HK-2 (cell line): ENCODE measurements around the gene RAB11A.
A peak's percentile ranks its signal among the peaks of the same experiment; 100 is the strongest.

ENCODE experiments used
- DNase-seq: peaks from one replicate; pipeline ENCODE4 v3.0.0-alpha.2; 2018; ENCODE audit not compliant: unreplicated experiment

RAB11A gene

GRCh38 chr15:65885668-65886218 lies 16.5 kb downstream of the RAB11A start:
- no peak for DNase-seq

DNA sequence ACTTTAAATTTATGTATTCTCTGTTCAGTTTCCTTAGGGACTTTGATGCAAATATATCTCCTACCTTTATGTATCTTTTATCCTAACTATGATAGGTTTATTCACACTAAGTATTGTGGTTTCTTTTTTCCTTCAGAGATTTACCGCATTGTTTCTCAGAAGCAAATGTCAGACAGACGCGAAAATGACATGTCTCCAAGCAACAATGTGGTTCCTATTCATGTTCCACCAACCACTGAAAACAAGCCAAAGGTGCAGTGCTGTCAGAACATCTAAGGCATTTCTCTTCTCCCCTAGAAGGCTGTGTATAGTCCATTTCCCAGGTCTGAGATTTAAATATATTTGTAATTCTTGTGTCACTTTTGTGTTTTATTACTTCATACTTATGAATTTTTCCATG lies 18.3 kb downstream of the RAB11A start:
- DNase-seq = no peak

DNA sequence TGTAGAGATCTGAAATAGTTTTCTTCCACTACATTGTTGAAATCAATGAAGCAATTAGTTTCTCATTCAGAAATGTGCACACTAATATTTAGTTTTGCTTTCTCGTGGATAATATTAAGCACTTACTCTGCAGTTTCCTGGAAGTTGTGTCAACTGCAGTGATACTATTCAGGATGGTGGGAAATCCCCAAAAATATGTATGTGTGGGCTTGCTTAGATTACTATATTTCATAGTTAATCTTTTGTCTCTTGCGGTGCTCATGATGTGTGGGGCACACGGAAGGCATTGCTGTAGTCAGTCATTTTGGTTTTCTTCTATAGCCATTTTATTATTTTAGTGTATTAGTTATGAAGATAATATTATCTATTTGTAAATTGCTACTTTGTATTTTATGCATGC lies 19.7 kb downstream of the RAB11A start:
- no peak for DNase-seq

DNA sequence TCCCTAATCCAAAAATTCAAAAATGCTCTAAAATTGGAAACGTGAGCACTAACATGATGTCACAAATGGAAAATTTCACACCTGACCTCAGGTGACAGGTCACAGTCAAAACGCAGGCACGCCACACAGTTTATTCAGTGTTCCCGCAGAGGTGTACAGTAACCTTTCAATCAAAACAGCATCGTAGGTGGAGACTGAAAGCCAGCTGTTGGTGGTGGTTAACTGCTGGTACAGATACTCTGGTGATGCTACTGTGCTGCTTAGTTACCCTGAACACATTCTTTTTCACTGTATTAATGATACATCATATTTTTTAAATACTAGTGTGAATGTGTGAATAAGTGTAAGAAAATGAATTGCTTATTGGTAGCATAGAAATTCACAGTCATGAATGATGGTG lies 23.8 kb downstream of the RAB11A start:
- no peak for DNase-seq

- no peak for DNase-seq
Observed at GRCh38 chr15:65896236-65896635, 26.9 kb downstream of the RAB11A start.

DNA sequence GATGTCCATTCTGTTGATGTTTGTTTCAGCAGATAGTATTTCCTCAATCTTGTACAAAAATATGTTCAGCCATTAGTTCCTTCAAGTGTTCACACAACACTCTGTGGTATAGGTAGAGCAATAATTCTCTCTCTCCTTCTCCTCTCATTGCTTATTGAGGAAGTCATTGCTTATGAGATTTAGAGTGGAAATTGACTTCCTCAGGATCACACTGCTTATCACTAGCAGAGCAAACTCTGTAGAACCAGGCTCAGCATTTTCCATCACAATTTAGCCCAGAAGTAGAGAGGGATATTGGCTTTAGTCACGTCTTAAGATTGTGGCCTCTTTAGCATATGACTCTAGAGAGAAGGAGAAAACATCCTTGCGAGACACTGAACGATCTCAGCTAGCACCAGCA lies 31.2 kb downstream of the RAB11A start:
- DNase-seq = no peak

- DNase-seq = no peak
Observed at GRCh38 chr15:65901336-65901735, 32.0 kb downstream of the RAB11A start.

GRCh38 chr15:65901836-65902235 lies 32.5 kb downstream of the RAB11A start:
- DNase-seq = no peak

GRCh38 chr15:65902373-65902772 lies 33.1 kb downstream of the RAB11A start:
- peak; percentile 53 for DNase-seq

- no peak for DNase-seq
Observed at GRCh38 chr15:65903296-65904073, 34.2 kb downstream of the RAB11A start.

DNA sequence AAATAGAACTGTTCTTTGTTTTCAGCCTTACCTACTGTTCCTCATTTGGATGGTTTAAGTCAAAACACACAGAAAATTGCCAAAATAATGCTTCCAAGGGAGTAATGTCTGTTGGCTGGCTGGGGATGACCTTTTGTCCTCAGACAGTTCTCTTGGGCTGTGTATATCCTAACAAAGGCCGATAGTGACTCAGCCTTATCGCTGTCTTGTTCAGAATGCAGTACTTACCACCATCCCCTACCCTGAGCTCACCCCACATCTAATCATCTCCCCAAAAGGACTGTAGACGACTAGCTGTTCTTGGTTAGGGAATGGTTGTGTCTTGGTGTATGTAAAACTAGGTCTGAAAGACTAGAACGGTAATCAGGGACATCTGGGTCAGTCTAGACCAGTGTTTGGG lies 35.0 kb downstream of the RAB11A start:
- no peak for DNase-seq

- DNase-seq = no peak
Observed at GRCh38 chr15:65906396-65906795, 37.1 kb downstream of the RAB11A start.

DNA sequence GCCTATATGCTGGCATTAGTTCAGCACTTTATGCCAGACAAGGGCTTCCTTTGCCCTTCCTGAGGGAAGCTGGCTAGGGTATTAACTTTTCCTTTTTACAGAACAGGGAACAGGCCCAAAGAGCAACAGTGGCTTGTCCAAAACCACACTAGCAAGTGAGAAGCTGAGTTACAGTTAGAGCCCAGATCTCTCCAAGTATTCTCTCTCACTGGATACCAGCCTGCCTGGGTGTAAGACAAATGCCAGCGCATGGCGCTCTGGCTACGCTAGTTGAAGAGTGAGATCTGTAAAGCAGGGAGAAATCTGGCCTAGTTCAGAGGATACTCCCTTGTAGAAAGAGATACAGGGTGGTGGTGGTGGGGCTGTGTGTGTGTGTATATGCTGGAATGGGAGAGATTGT lies 38.4 kb downstream of the RAB11A start:
- no peak for DNase-seq

DNA sequence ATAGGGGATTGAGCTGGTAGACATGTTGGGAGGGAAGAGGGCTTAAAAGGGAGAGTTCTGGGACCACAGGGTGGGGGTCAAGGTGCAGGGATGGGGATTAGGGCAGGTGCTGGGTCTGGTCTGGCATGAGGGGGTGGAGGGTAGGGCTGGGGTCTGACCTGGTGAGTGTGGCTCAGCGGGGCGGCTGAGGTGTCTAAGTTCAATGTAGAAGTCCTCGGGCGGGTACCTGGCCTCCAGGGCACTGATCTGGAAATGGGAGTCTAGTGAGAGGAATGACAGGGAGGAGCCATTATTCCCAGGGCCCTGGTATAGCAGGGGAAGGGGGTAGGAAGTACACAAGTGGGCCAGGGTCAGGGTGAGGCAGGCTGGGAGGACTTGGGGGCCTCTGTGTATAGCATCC lies 39.6 kb downstream of the RAB11A start:
- DNase-seq = no peak

GRCh38 chr15:65909831-65910230 lies 40.5 kb downstream of the RAB11A start:
- DNase-seq = no peak

GRCh38 chr15:65910341-65910740 lies 41.0 kb downstream of the RAB11A start:
- no peak for DNase-seq

GRCh38 chr15:65912235-65912634 lies 42.9 kb downstream of the RAB11A start:
- no peak for DNase-seq

GRCh38 chr15:65913631-65914199 lies 44.4 kb downstream of the RAB11A start:
- no peak for DNase-seq

DNA sequence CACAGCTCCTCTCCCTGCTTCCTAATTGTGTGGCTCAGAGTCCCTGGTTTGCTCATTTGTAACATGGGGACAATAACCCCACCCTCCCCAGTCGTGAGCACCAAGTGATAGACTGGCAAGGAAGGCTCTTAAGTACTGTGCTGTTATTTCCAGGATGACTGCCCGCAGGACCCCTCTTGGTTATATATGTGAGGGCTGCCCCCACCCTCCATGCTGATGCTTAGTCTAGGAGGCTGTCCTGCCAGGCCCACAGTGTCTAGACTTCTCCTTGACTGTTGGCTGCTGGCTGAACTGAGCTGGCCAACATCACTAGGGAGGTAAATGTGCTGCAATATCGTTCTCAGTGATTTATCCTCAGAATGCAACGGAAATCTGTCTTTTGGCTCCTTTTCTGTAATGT lies 45.1 kb downstream of the RAB11A start:
- DNase-seq = no peak

DNA sequence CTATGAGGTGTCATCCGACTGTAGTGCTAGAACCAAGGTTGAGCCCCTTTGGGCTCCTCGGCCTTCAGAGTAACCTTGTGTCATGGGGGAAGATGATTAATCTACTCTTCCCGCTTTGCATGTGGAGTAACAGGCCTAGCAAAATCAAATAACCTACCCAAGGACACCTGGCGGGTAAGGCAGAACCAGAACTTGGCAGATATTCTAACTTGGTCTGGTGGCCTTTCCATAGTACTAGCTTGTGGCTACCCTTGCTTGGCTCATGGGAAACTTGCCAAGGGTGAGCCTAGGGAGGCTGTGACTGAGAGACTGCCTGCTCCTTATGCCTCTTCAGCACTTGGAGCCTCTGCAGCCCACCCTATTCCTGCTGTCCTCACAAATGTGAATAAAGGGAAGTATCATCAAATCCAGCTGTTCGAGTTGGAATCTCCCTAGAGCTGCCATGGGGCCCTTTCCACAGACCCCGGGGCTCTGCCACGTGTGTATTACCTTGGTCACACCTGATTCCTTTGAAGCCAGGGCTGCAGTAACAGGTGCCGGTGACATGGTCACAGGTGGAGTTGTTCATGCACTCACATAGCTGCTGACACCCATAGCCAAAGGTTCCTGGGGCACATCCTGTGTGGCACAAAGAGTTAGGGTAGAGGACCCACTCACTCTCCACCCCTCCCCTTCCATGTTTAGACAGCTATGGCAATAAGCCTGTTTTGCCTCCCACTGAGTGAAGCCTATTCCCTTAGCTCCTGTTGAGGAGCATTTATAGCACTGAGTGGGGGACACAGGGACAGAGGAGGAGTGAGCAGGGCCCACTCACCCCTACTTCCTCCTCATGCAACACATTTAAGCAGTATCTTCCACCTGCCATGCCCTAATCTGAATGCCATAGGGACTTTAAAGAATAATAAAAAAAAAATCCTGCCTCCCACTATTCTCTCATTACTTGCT lies 46.0 kb downstream of the RAB11A start:
- DNase-seq = no peak

DNA sequence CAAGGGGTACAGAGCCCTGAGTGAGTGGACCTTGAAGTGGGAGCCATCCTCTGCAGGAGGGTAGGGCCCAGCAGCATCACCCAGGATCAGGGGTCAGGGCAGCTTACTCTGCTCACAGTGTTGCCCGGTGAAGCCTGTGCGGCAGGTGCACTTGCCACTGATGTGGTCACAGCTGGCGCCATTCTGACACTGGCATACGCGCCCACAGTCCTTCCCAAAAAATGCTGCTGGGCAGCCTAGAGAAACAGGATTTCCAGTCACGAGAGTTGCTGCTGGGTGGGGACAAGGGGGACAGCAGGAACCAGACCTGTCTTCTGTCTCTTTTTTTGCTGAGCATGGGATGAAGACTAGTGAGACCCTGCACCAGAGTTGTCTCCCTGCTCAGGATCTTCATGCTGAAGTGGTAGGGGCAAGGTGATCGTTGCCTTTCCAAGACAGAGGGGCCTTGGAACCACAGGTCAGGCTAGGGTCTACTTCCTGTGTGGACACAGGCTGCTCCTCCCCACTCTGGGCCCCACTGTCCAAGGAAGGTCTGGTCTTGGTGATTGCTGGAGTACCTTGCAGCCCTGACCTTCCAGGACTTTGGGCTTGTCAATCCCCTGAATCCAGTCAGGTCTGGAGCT lies 46.9 kb downstream of the RAB11A start:
- no peak for DNase-seq
